Fibroblast of peridontal ligament (primary cell): ENCODE measurements around the gene THADA.

Source experiments
- DNase-seq: peaks from one replicate; pipeline ENCODE4 v3.0.0-alpha.2; 2010; ENCODE audit errors: extremely low read depth

Gene THADA

GRCh38 chr2:43495727-43496126 is 100.1 kb downstream of the THADA start:
- no peak for DNase-seq

GRCh38 chr2:43493954-43494353 is 101.9 kb downstream of the THADA start:
- no peak for DNase-seq

- no peak for DNase-seq
Observed at GRCh38 chr2:43491065-43491639, 104.7 kb downstream of the THADA start.

- no peak for DNase-seq
Observed at GRCh38 chr2:43490252-43490786, 105.5 kb downstream of the THADA start.

GRCh38 chr2:43488737-43489136 is 107.1 kb downstream of the THADA start:
- DNase-seq, result no peak

- peak; percentile 61 for DNase-seq
Observed at GRCh38 chr2:43486603-43487002, 109.2 kb downstream of the THADA start.

GRCh38 chr2:43484323-43484930 is 111.4 kb downstream of the THADA start:
- peak; percentile 96 for DNase-seq

- no peak for DNase-seq
Observed at GRCh38 chr2:43482961-43483360, 112.9 kb downstream of the THADA start.

- no peak for DNase-seq
Observed at GRCh38 chr2:43481927-43482542, 113.8 kb downstream of the THADA start.

GRCh38 chr2:43480874-43481273 is 115.0 kb downstream of the THADA start:
- DNase-seq, result peak; percentile 64

GRCh38 chr2:43478412-43479086 is 117.3 kb downstream of the THADA start:
- DNase-seq, result no peak

GRCh38 chr2:43475922-43476321 is 119.9 kb downstream of the THADA start:
- no peak for DNase-seq

- DNase-seq, result no peak
Observed at GRCh38 chr2:43475137-43475846, 120.5 kb downstream of the THADA start.

- no peak for DNase-seq
Observed at GRCh38 chr2:43474273-43474672, 121.6 kb downstream of the THADA start.

- no peak for DNase-seq
Observed at GRCh38 chr2:43473767-43474166, 122.1 kb downstream of the THADA start.

- DNase-seq, result no peak
Observed at GRCh38 chr2:43472527-43473194, 123.2 kb downstream of the THADA start.

- no peak for DNase-seq
Observed at GRCh38 chr2:43469713-43470112, 126.1 kb downstream of the THADA start.

GRCh38 chr2:43469094-43469493 is 126.7 kb downstream of the THADA start:
- DNase-seq, result no peak

- peak; percentile 72 for DNase-seq
Observed at GRCh38 chr2:43467891-43468290, 127.9 kb downstream of the THADA start.

GRCh38 chr2:43465234-43465633 is 130.6 kb downstream of the THADA start:
- DNase-seq, result no peak

- peak; percentile 69 for DNase-seq
Observed at GRCh38 chr2:43464590-43464989, 131.2 kb downstream of the THADA start.
